HEK293 (cell line): ENCODE measurements around the gene RTBDN.

Experiments used
- CTCF ChIA-PET: fragments of 350-600 bp; formaldehyde crosslinking; extraction: SDS; loops from one replicate; lab custom pipeline; 2021; ENCODE audit warnings: antibody characterized with exemption; lab: Yijun Ruan, JAX
- POLR2A ChIA-PET: fragments of 300-600 bp; formaldehyde crosslinking; extraction: SDS; loops from one replicate; lab custom pipeline; 2020; ENCODE audit warnings: antibody characterized with exemption, inconsistent platforms; lab: Yijun Ruan, JAX
- H3K27ac ChIP-seq: fragments of 200-500 bp; sonication (Bioruptor generic); 2 replicates; pipeline ENCODE4 v1.5.1; 2014; ENCODE audit warnings: low read depth, low read length, control low read depth, inconsistent platforms; ENCODE audit errors: extremely low read depth
- H3K36me3 ChIP-seq, 2 experiments: fragments of 200-500 bp in 1 of 2; sonication (Bioruptor generic) in 1 of 2; 1 replicate in 1 of 2; 2 replicates in 1 of 2; pipeline ENCODE4 v1.5.1; 2014 to 2017; ENCODE audit warnings: inconsistent platforms in 2 of 2, low read length in 2 of 2; ENCODE audit not compliant: control insufficient read depth in 2 of 2, insufficient read depth in 1 of 2
- H3K4me1 ChIP-seq: fragments of 200-500 bp; sonication (Bioruptor generic); 2 replicates; pipeline ENCODE4 v1.5.1; 2014; ENCODE audit warnings: mild to moderate bottlenecking, low read length, inconsistent platforms; ENCODE audit not compliant: control insufficient read depth, insufficient read depth
- H3K4me3 ChIP-seq: 2 replicates; pipeline ENCODE4 v1.5.1; 2011; ENCODE audit warnings: low read depth, mild to moderate bottlenecking, control low read depth, low read length, moderate library complexity
- H3K9me3 ChIP-seq: fragments of 200-500 bp; sonication (Bioruptor generic); 2 replicates; pipeline ENCODE4 v1.5.1; 2014; ENCODE audit warnings: low read depth, low read length, inconsistent platforms; ENCODE audit not compliant: control insufficient read depth, insufficient read depth
- BCL11A ChIP-seq: fragments of 450-650 bp; formaldehyde crosslinking; IDR thresholded peaks from 2 replicates; pipeline ENCODE4 v1.5.1; 2016; ENCODE audit warnings: low read depth, missing biosample characterization, missing genetic modification characterization
- HOXA7 ChIP-seq: sonication (generic); formaldehyde crosslinking; IDR thresholded peaks from 2 replicates; pipeline ENCODE4 v1.8.1; 2022; ENCODE audit warnings: missing genetic modification reagents, borderline replicate concordance
- HOXD13 ChIP-seq: sonication (generic); formaldehyde crosslinking; IDR thresholded peaks from 2 replicates; pipeline ENCODE4 v1.8.0; 2022; ENCODE audit warnings: missing genetic modification reagents, borderline replicate concordance
- IKZF3 ChIP-seq: fragments of 450-650 bp; IDR thresholded peaks from 2 replicates; pipeline ENCODE4 v1.5.0; 2018; ENCODE audit warnings: missing biosample characterization, mild to moderate bottlenecking, missing genetic modification characterization, moderate library complexity
- MZF1 ChIP-seq: fragments of 450-650 bp; formaldehyde crosslinking; IDR thresholded peaks from 2 replicates; pipeline ENCODE4 v1.5.1; 2017; ENCODE audit warnings: missing biosample characterization, missing genetic modification characterization, borderline replicate concordance
- SP3 ChIP-seq: fragments of 450-650 bp; formaldehyde crosslinking; IDR thresholded peaks from 2 replicates; pipeline ENCODE4 v1.5.1; 2016; ENCODE audit warnings: missing biosample characterization, missing genetic modification characterization
- SP7 ChIP-seq: fragments of 450-650 bp; formaldehyde crosslinking; IDR thresholded peaks from 2 replicates; pipeline ENCODE4 v1.5.1; 2016; ENCODE audit warnings: missing biosample characterization, missing genetic modification characterization
- ZBTB11 ChIP-seq: fragments of 450-650 bp; formaldehyde crosslinking; conservative IDR thresholded peaks from 2 replicates; pipeline ENCODE4 v1.5.1; 2016; ENCODE audit warnings: low read depth, missing biosample characterization, missing genetic modification characterization
- ZBTB7A ChIP-seq: fragments of 450-650 bp; formaldehyde crosslinking; IDR thresholded peaks from 2 replicates; pipeline ENCODE4 v1.5.1; 2016; ENCODE audit warnings: low read depth, missing biosample characterization, missing genetic modification characterization
- ZEB2 ChIP-seq: fragments of 450-650 bp; formaldehyde crosslinking; IDR thresholded peaks from 2 replicates; pipeline ENCODE4 v1.5.1; 2016; ENCODE audit warnings: missing biosample characterization, missing genetic modification characterization
- ZFP3 ChIP-seq: fragments of 450-650 bp; formaldehyde crosslinking; IDR thresholded peaks from 2 replicates; pipeline ENCODE4 v1.5.1; 2016; ENCODE audit warnings: low read depth, missing biosample characterization, missing genetic modification characterization
- ZFP37 ChIP-seq: fragments of 450-650 bp; formaldehyde crosslinking; IDR thresholded peaks from 2 replicates; pipeline ENCODE4 v1.5.1; 2016; ENCODE audit warnings: missing biosample characterization, missing genetic modification characterization
- ZFP69B ChIP-seq: fragments of 450-650 bp; formaldehyde crosslinking; IDR thresholded peaks from 2 replicates; pipeline ENCODE4 v1.5.1; 2016; ENCODE audit warnings: missing biosample characterization, missing genetic modification characterization
- ZNF132 ChIP-seq: fragments of 450-650 bp; formaldehyde crosslinking; IDR thresholded peaks from 2 replicates; pipeline ENCODE4 v1.5.1; 2017; ENCODE audit warnings: missing biosample characterization, missing genetic modification characterization, borderline replicate concordance
- ZNF169 ChIP-seq: fragments of 450-650 bp; formaldehyde crosslinking; IDR thresholded peaks from 2 replicates; pipeline ENCODE4 v1.5.1; 2016; ENCODE audit warnings: missing biosample characterization, missing genetic modification characterization
- ZNF324 ChIP-seq: fragments of 450-650 bp; formaldehyde crosslinking; IDR thresholded peaks from 2 replicates; pipeline ENCODE4 v1.5.1; 2016; ENCODE audit warnings: missing biosample characterization, missing genetic modification characterization
- ZNF391 ChIP-seq: fragments of 450-650 bp; formaldehyde crosslinking; IDR thresholded peaks from 2 replicates; pipeline ENCODE4 v1.5.1; 2016; ENCODE audit warnings: low read depth, missing biosample characterization, missing genetic modification characterization, borderline replicate concordance
- ZNF416 ChIP-seq: fragments of 450-650 bp; formaldehyde crosslinking; IDR thresholded peaks from 2 replicates; pipeline ENCODE4 v1.5.1; 2016; ENCODE audit warnings: missing biosample characterization, missing genetic modification characterization
- ZNF433 ChIP-seq: fragments of 450-650 bp; formaldehyde crosslinking; IDR thresholded peaks from 2 replicates; pipeline ENCODE4 v1.5.1; 2016; ENCODE audit warnings: missing biosample characterization, missing genetic modification characterization, low read depth
- ZNF544 ChIP-seq: fragments of 450-650 bp; formaldehyde crosslinking; IDR thresholded peaks from 2 replicates; pipeline ENCODE4 v1.5.0; 2017; ENCODE audit warnings: missing biosample characterization, missing genetic modification characterization
- ZNF555 ChIP-seq: fragments of 450-650 bp; formaldehyde crosslinking; conservative IDR thresholded peaks from 2 replicates; pipeline ENCODE4 v1.5.1; 2017; ENCODE audit warnings: missing biosample characterization, mild to moderate bottlenecking, missing genetic modification characterization, inconsistent platforms
- ZNF626 ChIP-seq: fragments of 450-650 bp; sonication (Bioruptor Pico); formaldehyde crosslinking; IDR thresholded peaks from 2 replicates; pipeline ENCODE4 v1.5.1; 2018; ENCODE audit warnings: missing biosample characterization, missing genetic modification characterization, inconsistent platforms
- ZNF701 ChIP-seq: fragments of 450-650 bp; formaldehyde crosslinking; IDR thresholded peaks from 2 replicates; pipeline ENCODE4 v1.5.1; 2016; ENCODE audit warnings: missing biosample characterization, missing genetic modification characterization
- ZNF777 ChIP-seq: fragments of 450-650 bp; formaldehyde crosslinking; IDR thresholded peaks from 2 replicates; pipeline ENCODE4 v1.5.1; 2017; ENCODE audit warnings: missing biosample characterization, missing genetic modification characterization, borderline replicate concordance
- ZNF792 ChIP-seq: fragments of 450-650 bp; formaldehyde crosslinking; IDR thresholded peaks from 2 replicates; pipeline ENCODE4 v1.5.1; 2016; ENCODE audit warnings: missing biosample characterization, missing genetic modification characterization
- ZSCAN23 ChIP-seq: fragments of 450-650 bp; formaldehyde crosslinking; IDR thresholded peaks from 2 replicates; pipeline ENCODE4 v1.5.1; 2016; ENCODE audit warnings: missing biosample characterization, missing genetic modification characterization
- TF ChIP-seq, protein P1 (sequence below): fragments of 450-650 bp; formaldehyde crosslinking; IDR thresholded peaks from 2 replicates; pipeline ENCODE4 v1.5.1; 2016; ENCODE audit warnings: missing biosample characterization, missing genetic modification characterization, low read depth
- TF ChIP-seq, protein P2 (sequence below): fragments of 450-650 bp; formaldehyde crosslinking; IDR thresholded peaks from 2 replicates; pipeline ENCODE4 v1.5.1; 2016; ENCODE audit warnings: missing biosample characterization, missing genetic modification characterization, low read depth

Gene RTBDN

DNA sequence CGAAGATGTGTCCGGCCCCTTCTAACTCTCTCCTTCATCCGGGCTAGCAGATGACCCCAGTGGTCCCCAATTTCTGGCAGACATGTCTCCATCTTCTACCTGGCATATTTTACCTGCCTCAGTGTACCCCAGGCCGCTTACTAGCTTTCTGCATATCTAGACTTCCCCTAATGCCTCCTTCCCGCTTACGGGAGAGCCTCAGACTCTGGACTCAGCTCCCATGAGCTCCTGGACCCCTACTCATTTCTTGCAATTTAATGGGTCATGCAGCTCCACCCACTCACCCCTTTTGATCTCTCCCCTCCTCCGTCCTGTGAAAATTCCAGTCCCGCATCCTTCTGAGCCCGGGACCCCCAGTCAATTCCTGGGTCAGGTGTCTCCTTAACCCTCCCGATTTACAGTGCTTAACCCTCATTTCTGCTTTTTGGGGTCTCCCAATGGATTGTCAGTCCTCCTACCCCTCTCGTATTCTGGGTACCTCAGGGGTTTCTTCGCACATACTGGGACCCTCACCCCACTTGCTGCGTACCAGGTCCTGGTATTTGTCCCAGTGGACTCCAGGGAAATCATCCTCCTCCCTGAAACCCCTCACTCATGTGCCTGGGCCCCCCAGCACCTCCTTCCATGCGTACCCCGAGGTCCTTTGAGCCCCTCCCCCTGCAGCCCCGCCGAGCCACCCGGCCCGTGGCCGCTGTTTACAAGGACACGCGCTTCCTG is 43.6 kb downstream of the RTBDN start (continued):
- no peak for TF ChIP-seq HOXA7 (CRISPR knock-in tag)
- no peak for TF ChIP-seq ZNF544 (tag by site-specific recombination)
- peak; percentile 89 for TF ChIP-seq ZBTB7A (tag by site-specific recombination)
- 0 out of 2 replicates have a peak, but pooled peaks have one; percentile 23 for TF ChIP-seq HOXD13 (CRISPR knock-in tag)
- TF ChIP-seq MZF1 = no peak

- ChIA-PET CTCF (interaction anchor here (1.5 to 11.8 kb wide), 5 partner anchors 13 to 30 kb away, joined by 6 to 234 read pairs (median 16); partner anchors contain the start of gene HOOK2), POLR2A (interaction anchor here (1.2 to 3.6 kb wide), 4 partner anchors 11 to 30 kb away, joined by 4 to 28 read pairs (median 18); partner anchors contain the start of genes PRDX2 and THSD8)
- Histone ChIP-seq H3K4me3 (peak overlapping the region; percentile 30), H3K36me3 (no peaks in the 10 kb centered on the region; a peak in 1 of 3 replicates), H3K4me1 (peaks cover 21% of the 10 kb centered on the region), H3K9me3 (no peaks in the 10 kb centered on the region), H3K27ac (no peak overlapping the region; the same call in 1 of the 2 replicates)
- TF ChIP-seq ZNF777 (tag by site-specific recombination) (peak; percentile 97), ZNF701 (no peak), ZSCAN23 (tag by site-specific recombination) (0 out of 2 replicates have a peak, but pooled peaks have one; percentile 29), ZNF132 (tag by site-specific recombination) (no peak), ZNF324 (peak; percentile 79), MZF1 (no peak), ZFP69B (peak; percentile 43; the same call in 1 of the 2 replicates), ZNF792 (no peak), ZFP3 (tag by site-specific recombination) (no peak; the same call in 1 of the 2 replicates), ZFP37 (tag by site-specific recombination) (0 out of 2 replicates have a peak, but pooled peaks have one; percentile 28), ZEB2 (peak; percentile 93), SP3 (tag by site-specific recombination) (peak; percentile 88), IKZF3 (tag by site-specific recombination) (peak; percentile 88), SP7 (tag by site-specific recombination) (peak; percentile 93), ZNF626 (tag by site-specific recombination) (no peak), ZNF416 (no peak), ZNF555 (tag by site-specific recombination) (no peak), ZBTB11 (tag by site-specific recombination) (peak; percentile 81), BCL11A (tag by site-specific recombination) (0 out of 2 replicates have a peak, but pooled peaks have one; percentile 5), HOXD13 (CRISPR knock-in tag) (no peak), ZNF433 (tag by site-specific recombination) (no peak), ZNF169 (tag by site-specific recombination) (no peak), ZNF391 (no peak; the same call in 1 of the 2 replicates)
- TF ChIP-seq, protein P1, sequence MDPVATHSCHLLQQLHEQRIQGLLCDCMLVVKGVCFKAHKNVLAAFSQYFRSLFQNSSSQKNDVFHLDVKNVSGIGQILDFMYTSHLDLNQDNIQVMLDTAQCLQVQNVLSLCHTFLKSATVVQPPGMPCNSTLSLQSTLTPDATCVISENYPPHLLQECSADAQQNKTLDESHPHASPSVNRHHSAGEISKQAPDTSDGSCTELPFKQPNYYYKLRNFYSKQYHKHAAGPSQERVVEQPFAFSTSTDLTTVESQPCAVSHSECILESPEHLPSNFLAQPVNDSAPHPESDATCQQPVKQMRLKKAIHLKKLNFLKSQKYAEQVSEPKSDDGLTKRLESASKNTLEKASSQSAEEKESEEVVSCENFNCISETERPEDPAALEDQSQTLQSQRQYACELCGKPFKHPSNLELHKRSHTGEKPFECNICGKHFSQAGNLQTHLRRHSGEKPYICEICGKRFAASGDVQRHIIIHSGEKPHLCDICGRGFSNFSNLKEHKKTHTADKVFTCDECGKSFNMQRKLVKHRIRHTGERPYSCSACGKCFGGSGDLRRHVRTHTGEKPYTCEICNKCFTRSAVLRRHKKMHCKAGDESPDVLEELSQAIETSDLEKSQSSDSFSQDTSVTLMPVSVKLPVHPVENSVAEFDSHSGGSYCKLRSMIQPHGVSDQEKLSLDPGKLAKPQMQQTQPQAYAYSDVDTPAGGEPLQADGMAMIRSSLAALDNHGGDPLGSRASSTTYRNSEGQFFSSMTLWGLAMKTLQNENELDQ (tag by site-specific recombination) = no peak
- TF ChIP-seq, protein P2, sequence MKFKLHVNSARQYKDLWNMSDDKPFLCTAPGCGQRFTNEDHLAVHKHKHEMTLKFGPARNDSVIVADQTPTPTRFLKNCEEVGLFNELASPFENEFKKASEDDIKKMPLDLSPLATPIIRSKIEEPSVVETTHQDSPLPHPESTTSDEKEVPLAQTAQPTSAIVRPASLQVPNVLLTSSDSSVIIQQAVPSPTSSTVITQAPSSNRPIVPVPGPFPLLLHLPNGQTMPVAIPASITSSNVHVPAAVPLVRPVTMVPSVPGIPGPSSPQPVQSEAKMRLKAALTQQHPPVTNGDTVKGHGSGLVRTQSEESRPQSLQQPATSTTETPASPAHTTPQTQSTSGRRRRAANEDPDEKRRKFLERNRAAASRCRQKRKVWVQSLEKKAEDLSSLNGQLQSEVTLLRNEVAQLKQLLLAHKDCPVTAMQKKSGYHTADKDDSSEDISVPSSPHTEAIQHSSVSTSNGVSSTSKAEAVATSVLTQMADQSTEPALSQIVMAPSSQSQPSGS (tag by site-specific recombination) = no peak
Observed at GRCh38 chr19:12789904-12790619, 44.3 kb downstream of the RTBDN start.
